OCI-LY1 (cell line): ENCODE measurements around the gene M6PR.

Experiments used
- CTCF ChIP-seq: fragments of 200-600 bp; sonication (generic), shearing (Covaris generic); IDR thresholded peaks from 2 replicates; pipeline ENCODE4 v1.5.1; 2017; ENCODE audit warnings: mild to moderate bottlenecking, antibody characterized with exemption, low read length, moderate library complexity, mixed read lengths
- EZH2 ChIP-seq: fragments of 200-600 bp; sonication (generic), shearing (Covaris generic); IDR thresholded peaks from 2 replicates; pipeline ENCODE4 v1.8.0; 2017; ENCODE audit warnings: borderline replicate concordance, mixed run types, mild to moderate bottlenecking, antibody characterized with exemption, low read length, moderate library complexity, mixed read lengths

DNA sequence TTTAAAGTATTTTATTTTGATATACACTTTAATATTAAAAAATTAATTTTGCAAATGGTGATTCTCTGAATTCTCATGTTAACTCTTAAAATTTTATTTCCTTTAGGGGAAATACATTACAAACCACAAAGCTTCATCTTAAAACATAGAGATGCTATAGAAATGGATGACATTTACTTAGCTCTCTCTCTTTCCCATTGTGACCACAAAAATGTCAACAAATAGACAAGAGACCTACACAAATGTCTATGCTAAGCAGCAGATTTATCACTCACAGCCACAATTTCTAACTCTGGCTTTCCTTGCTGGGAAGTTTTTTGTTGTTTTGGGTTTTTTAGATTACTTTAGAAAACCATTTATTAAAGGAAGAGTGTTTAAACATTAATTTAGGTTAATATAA, 55.1 kb downstream of the M6PR start:
- TF ChIP-seq CTCF: no peak
- no peak for TF ChIP-seq EZH2
